Activated T-cell treated with anti-CD3 and anti-CD28 coated beads, Interleukin-2, amount 50 U/mL, for 4 hours (primary cell): ENCODE data around the gene MAPT. TPM values are rescaled to one million over a fixed set of nuclear protein-coding genes. Genes with fewer than 3 reads are reported as not detected.
A peak's percentile ranks its signal among the peaks of the same experiment; 100 is the strongest.
"Not testable (repeated sequence)": the region's sequence is repeated elsewhere in the genome, so short reads cannot be mapped to it uniquely, and the experiment has no call there.

Experiments
- ATAC-seq, 2 donors: fragments of 200-7000 bp; cut with Tn5 transposase; one replicate each; pipeline ENCODE4 v1.10.0; 2021
- DNase-seq: peaks from one replicate; pipeline ENCODE4 v3.0.0-alpha.2; 2020
- H3K27me3 Mint-ChIP-seq: one replicate; pipeline ENCODE4 v1.8.0; 2021; ENCODE audit warnings: low read depth, mixed read lengths
- H3K36me3 Mint-ChIP-seq: one replicate; pipeline ENCODE4 v1.8.0; 2022; ENCODE audit warnings: mixed read lengths; ENCODE audit not compliant: insufficient read depth
- H3K4me1 Mint-ChIP-seq: one replicate; pipeline ENCODE4 v1.8.0; 2021; ENCODE audit warnings: low read depth, mixed read lengths
- H3K4me3 Mint-ChIP-seq: one replicate; pipeline ENCODE4 v1.8.0; 2021; ENCODE audit warnings: mild to moderate bottlenecking, moderate library complexity, mixed read lengths
- H3K9me3 Mint-ChIP-seq: one replicate; pipeline ENCODE4 v1.8.0; 2021; ENCODE audit warnings: mixed read lengths
- total RNA-seq, 3 donors: library from RNA; stranded (reverse); gene quantifications; one replicate each; pipeline ENCODE4 v1.2.1, GENCODE V29; 2021

The MAPT gene
- total RNA-seq, 3 donors from 2014 or later = 1.3 to 1.8 (median 1.8) TPM

- H3K4me3 Mint-ChIP-seq = no peak overlapping the region
- H3K36me3 Mint-ChIP-seq = no peaks in the 10 kb centered on the region
- ATAC-seq (no peak), DNase-seq (no peak)
- peaks cover 30% of the 10 kb centered on the region for H3K27me3 Mint-ChIP-seq
- H3K4me1 Mint-ChIP-seq = no peaks in the 10 kb centered on the region
- H3K9me3 Mint-ChIP-seq = no peaks in the 10 kb centered on the region
Measured at GRCh38 chr17:45935710-45936509, 41.6 kb downstream of the MAPT start.

DNA sequence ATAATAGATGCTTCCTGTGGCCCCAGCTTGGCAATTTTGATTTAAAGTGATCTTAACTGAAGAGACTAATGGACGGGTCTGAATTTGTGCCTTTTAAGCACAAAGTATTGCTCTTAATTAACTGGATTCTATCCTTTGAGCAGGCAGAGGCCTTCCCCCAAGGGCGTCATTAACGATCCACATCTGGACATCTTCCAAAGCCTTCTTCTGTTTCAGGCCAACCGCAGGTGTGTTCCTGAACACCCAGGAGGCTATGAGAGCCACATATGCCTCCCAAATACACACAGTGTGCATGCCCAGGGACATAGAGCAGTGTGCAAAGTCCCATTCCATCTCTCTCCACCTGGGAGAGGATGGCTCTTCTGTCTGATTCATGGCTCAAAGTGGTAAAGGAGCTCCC, 42.3 kb downstream of the MAPT start:
- peaks cover under 1% of the 10 kb centered on the region for H3K4me1 Mint-ChIP-seq
- DNase-seq = no peak
- ATAC-seq = no peak
- no peaks in the 10 kb centered on the region for H3K36me3 Mint-ChIP-seq
- H3K27me3 Mint-ChIP-seq = peaks cover 30% of the 10 kb centered on the region
- H3K9me3 Mint-ChIP-seq = no peaks in the 10 kb centered on the region
- no peak overlapping the region for H3K4me3 Mint-ChIP-seq

- not testable (repeated sequence) for ATAC-seq, H3K36me3 Mint-ChIP-seq, H3K4me3 Mint-ChIP-seq, H3K4me1 Mint-ChIP-seq, DNase-seq, H3K9me3 Mint-ChIP-seq
- peaks cover 29% of the 10 kb centered on the region for H3K27me3 Mint-ChIP-seq
Measured at GRCh38 chr17:45937186-45937585, 42.8 kb downstream of the MAPT start.

DNA sequence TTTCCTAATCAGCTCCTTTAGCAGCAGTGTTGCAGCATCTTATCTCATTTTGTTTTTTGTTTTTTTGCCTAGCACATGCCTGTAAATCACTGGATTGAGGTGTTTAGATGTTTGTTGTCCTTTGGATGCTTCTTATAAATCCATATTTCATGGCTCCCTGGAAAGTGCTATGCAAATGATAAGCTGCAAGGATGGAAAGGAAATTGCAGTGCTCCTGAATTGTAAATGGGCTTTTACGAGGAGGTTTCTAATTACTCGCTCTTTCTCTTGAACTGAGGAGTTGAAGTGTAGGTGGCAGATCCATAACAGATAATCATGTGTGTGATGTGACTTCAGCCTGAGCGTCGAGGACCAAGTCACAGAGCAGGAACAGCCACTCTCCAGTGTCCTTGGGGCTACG, 45.0 kb downstream of the MAPT start:
- no peak for ATAC-seq
- no peaks in the 10 kb centered on the region for H3K9me3 Mint-ChIP-seq
- no peak overlapping the region for H3K4me3 Mint-ChIP-seq
- no peaks in the 10 kb centered on the region for H3K36me3 Mint-ChIP-seq
- DNase-seq = no peak
- peaks cover 31% of the 10 kb centered on the region for H3K27me3 Mint-ChIP-seq
- H3K4me1 Mint-ChIP-seq = peaks cover 1% of the 10 kb centered on the region

- ATAC-seq (no peak), DNase-seq (no peak)
- no peaks in the 10 kb centered on the region for H3K36me3 Mint-ChIP-seq
- no peaks in the 10 kb centered on the region for H3K9me3 Mint-ChIP-seq
- H3K27me3 Mint-ChIP-seq = peaks cover 35% of the 10 kb centered on the region
- H3K4me3 Mint-ChIP-seq = no peak overlapping the region
- H3K4me1 Mint-ChIP-seq = peaks cover 1% of the 10 kb centered on the region
Measured at GRCh38 chr17:45940293-45940692, 45.9 kb downstream of the MAPT start.

- DNase-seq (no peak), ATAC-seq (no peak)
- H3K9me3 Mint-ChIP-seq = no peaks in the 10 kb centered on the region
- peaks cover 33% of the 10 kb centered on the region for H3K27me3 Mint-ChIP-seq
- no peak overlapping the region for H3K4me3 Mint-ChIP-seq
- no peaks in the 10 kb centered on the region for H3K36me3 Mint-ChIP-seq
- H3K4me1 Mint-ChIP-seq = peaks cover 1% of the 10 kb centered on the region
Measured at GRCh38 chr17:45940826-45941225, 46.5 kb downstream of the MAPT start.

DNA sequence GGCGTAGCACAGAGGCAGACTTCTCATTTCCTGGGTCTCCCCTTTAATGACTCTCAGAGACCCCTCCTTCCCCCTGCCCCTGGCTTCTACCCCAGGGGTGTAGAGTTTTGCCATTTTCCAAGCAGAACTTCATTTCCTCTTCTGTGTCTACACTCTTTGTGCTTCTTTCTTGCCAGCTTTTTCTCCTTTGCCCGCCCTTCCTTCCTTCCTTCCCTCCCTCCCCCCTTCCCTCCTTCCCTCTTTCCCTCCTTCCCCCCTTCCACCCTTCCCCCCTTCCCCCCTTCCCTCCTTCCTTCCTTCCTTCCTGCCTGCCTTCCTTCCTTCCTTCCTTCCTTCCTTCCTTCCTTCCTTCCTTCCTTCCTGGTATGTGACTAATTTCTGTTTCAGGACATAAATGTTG, 47.0 kb downstream of the MAPT start:
- Mint-ChIP-seq H3K4me1 (peaks cover 1% of the 10 kb centered on the region), H3K9me3 (no peaks in the 10 kb centered on the region), H3K36me3 (no peaks in the 10 kb centered on the region), H3K27me3 (peaks cover 30% of the 10 kb centered on the region), H3K4me3 (no peak overlapping the region)
- ATAC-seq (no peak), DNase-seq (no peak)

- H3K4me1 Mint-ChIP-seq = peaks cover 1% of the 10 kb centered on the region
- no peak for DNase-seq
- no peaks in the 10 kb centered on the region for H3K9me3 Mint-ChIP-seq
- H3K4me3 Mint-ChIP-seq = no peak overlapping the region
- H3K36me3 Mint-ChIP-seq = no peaks in the 10 kb centered on the region
- no peak for ATAC-seq
- H3K27me3 Mint-ChIP-seq = peaks cover 29% of the 10 kb centered on the region
Measured at GRCh38 chr17:45942284-45942683, 47.9 kb downstream of the MAPT start.

DNA sequence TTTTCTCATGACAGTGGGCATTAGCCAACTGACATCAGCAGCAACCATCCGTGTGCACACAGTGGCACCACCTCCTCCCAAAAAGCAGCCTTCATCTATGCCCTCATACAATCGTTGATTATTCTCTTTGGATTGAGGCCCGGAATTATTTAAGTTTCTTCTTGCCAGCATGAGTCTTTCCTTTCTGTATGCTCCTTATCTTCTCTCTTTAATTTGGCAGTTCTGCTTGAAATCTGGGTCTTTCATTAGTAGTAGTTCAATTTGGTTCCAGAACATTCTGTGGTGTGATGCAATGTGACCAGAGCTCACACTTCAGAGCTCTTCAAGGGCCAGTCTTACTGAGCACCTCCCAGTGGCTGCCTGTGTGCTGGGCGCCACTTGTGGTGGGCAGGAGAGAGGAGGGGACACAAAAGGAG, 52.5 kb downstream of the MAPT start:
- no peaks in the 10 kb centered on the region for H3K9me3 Mint-ChIP-seq

GRCh38 chr17:45948498-45948880, 54.1 kb downstream of the MAPT start:
- Mint-ChIP-seq H3K4me1 (no peaks in the 10 kb centered on the region), H3K9me3 (no peaks in the 10 kb centered on the region), H3K27me3 (peaks cover 48% of the 10 kb centered on the region), H3K36me3 (no peaks in the 10 kb centered on the region), H3K4me3 (peak overlapping the region; percentile 70)
- ATAC-seq (no peak), DNase-seq (no peak)

More for the DNA sequence above, 52.5 kb downstream of the MAPT start:
- no peak for ATAC-seq
- Mint-ChIP-seq H3K36me3 (no peaks in the 10 kb centered on the region), H3K27me3 (peaks cover 48% of the 10 kb centered on the region), H3K4me1 (no peaks in the 10 kb centered on the region), H3K4me3 (no peak overlapping the region)
- DNase-seq = no peak

GRCh38 chr17:45948881-45949624, 54.7 kb downstream of the MAPT start:
- Mint-ChIP-seq H3K9me3 (no peaks in the 10 kb centered on the region), H3K27me3 (peaks cover 43% of the 10 kb centered on the region), H3K36me3 (no peaks in the 10 kb centered on the region), H3K4me1 (no peaks in the 10 kb centered on the region), H3K4me3 (peak overlapping the region; percentile 70)
- DNase-seq (peak; percentile 46), ATAC-seq (peak; percentile 98 to 99)

- ATAC-seq (no peak), DNase-seq (no peak)
- Mint-ChIP-seq H3K4me1 (no peaks in the 10 kb centered on the region), H3K36me3 (no peaks in the 10 kb centered on the region), H3K27me3 (peaks cover 41% of the 10 kb centered on the region), H3K9me3 (no peaks in the 10 kb centered on the region), H3K4me3 (no peak overlapping the region)
Measured at GRCh38 chr17:45949755-45950320, 55.5 kb downstream of the MAPT start.

DNA sequence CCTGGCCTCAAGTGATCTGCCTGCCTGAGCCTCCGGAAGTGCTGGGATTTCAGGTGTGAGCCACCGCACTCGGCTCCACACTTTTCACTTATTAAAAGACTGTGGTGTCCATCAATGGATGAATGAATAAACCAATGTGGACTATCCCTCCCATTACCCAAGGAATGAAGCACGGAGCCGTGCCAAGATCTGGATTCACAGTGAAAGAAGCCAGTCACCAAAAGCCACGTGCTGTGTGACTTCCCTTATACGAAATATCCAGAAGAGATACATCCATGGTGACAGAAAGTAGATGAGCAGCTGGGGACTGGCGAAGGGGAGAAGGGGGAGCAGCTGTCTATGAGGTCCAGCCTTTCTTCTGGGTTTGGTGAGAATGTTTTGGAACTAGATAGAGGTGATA, 56.5 kb downstream of the MAPT start:
- ATAC-seq (no peak), DNase-seq (no peak)
- no peaks in the 10 kb centered on the region for H3K4me1 Mint-ChIP-seq
- H3K27me3 Mint-ChIP-seq = peaks cover 35% of the 10 kb centered on the region
- no peaks in the 10 kb centered on the region for H3K36me3 Mint-ChIP-seq
- no peak overlapping the region for H3K4me3 Mint-ChIP-seq
- H3K9me3 Mint-ChIP-seq = no peaks in the 10 kb centered on the region

- no peak overlapping the region for H3K4me3 Mint-ChIP-seq
- peaks cover 35% of the 10 kb centered on the region for H3K27me3 Mint-ChIP-seq
- DNase-seq (no peak), ATAC-seq (no peak)
- no peaks in the 10 kb centered on the region for H3K4me1 Mint-ChIP-seq
- no peaks in the 10 kb centered on the region for H3K36me3 Mint-ChIP-seq
- H3K9me3 Mint-ChIP-seq = no peaks in the 10 kb centered on the region
Measured at GRCh38 chr17:45951403-45951802, 57.0 kb downstream of the MAPT start.

- Mint-ChIP-seq H3K27me3 (peaks cover 33% of the 10 kb centered on the region), H3K36me3 (no peaks in the 10 kb centered on the region), H3K4me1 (no peaks in the 10 kb centered on the region), H3K9me3 (no peaks in the 10 kb centered on the region), H3K4me3 (no peak overlapping the region)
- DNase-seq (no peak), ATAC-seq (no peak)
Measured at GRCh38 chr17:45951941-45952340, 57.6 kb downstream of the MAPT start.
